HepG2 (cell line): ENCODE results near the gene CCDC57. TPM values are rescaled to one million over a fixed set of nuclear protein-coding genes. Genes with fewer than 3 reads are reported as not detected.

Source experiments
- ADNP ChIP-seq: sonication (generic); formaldehyde crosslinking; IDR thresholded peaks from 2 replicates; pipeline ENCODE4 v1.4.0; 2020; ENCODE audit warnings: missing genetic modification reagents
- CCAR2 ChIP-seq: fragments of 200-400 bp; formaldehyde crosslinking; optimal IDR thresholded peaks from 2 replicates; pipeline ENCODE3; 2018; ENCODE audit warnings: low read depth, mild to moderate bottlenecking, low read length, moderate library complexity
- DPF2 ChIP-seq: sonication (generic); formaldehyde crosslinking; IDR thresholded peaks from 2 replicates; pipeline ENCODE4 v1.4.0; 2020; ENCODE audit warnings: mild to moderate bottlenecking, low read depth, missing genetic modification reagents, borderline replicate concordance
- HIVEP1 ChIP-seq: sonication (generic); formaldehyde crosslinking; IDR thresholded peaks from 2 replicates; pipeline ENCODE4 v1.4.0; 2020; ENCODE audit warnings: mild to moderate bottlenecking, missing genetic modification reagents
- HMG20B ChIP-seq: conservative IDR thresholded peaks from 2 replicates; pipeline ENCODE4 v1.6.1; 2016; ENCODE audit warnings: missing genetic modification reagents, missing compliant biosample characterization
- ISX ChIP-seq: sonication (generic); formaldehyde crosslinking; conservative IDR thresholded peaks from 2 replicates; pipeline ENCODE4 v1.5.0; 2020; ENCODE audit warnings: missing genetic modification reagents
- KLF15 ChIP-seq: sonication (generic); formaldehyde crosslinking; IDR thresholded peaks from 2 replicates; pipeline ENCODE4 v1.8.1; 2023; ENCODE audit warnings: borderline replicate concordance, mild to moderate bottlenecking, inconsistent platforms, missing genetic modification reagents, mixed read lengths
- MXD1 ChIP-seq: sonication (generic); formaldehyde crosslinking; IDR thresholded peaks from 2 replicates; pipeline ENCODE4 v1.4.0; 2020; ENCODE audit warnings: mild to moderate bottlenecking, missing genetic modification reagents
- MYC ChIP-seq: sonication (generic); formaldehyde crosslinking; IDR thresholded peaks from 2 replicates; pipeline ENCODE4 v1.9.0; 2021; ENCODE audit warnings: missing genetic modification reagents, borderline replicate concordance
- ONECUT2 ChIP-seq: sonication (generic); formaldehyde crosslinking; IDR thresholded peaks from 2 replicates; pipeline ENCODE4 v1.4.0; 2020; ENCODE audit warnings: missing genetic modification reagents
- PATZ1 ChIP-seq: sonication (generic); formaldehyde crosslinking; IDR thresholded peaks from 2 replicates; pipeline ENCODE4 v1.4.0; 2020; ENCODE audit warnings: missing genetic modification reagents
- SALL2 ChIP-seq: sonication (generic); formaldehyde crosslinking; IDR thresholded peaks from 2 replicates; pipeline ENCODE4 v1.8.1; 2023; ENCODE audit warnings: mild to moderate bottlenecking, missing genetic modification reagents, inconsistent platforms
- SYNCRIP ChIP-seq: fragments of 200-400 bp; formaldehyde crosslinking; IDR thresholded peaks from 2 replicates; pipeline ENCODE4 v1.6.1; 2018; ENCODE audit warnings: mild to moderate bottlenecking, low read depth, low read length; ENCODE audit not compliant: insufficient read depth
- TBX2 ChIP-seq: sonication (generic); formaldehyde crosslinking; IDR thresholded peaks from 2 replicates; pipeline ENCODE4 v1.5.0; 2020; ENCODE audit warnings: missing genetic modification reagents, mild to moderate bottlenecking, borderline replicate concordance
- TEAD2 ChIP-seq: sonication (generic); formaldehyde crosslinking; IDR thresholded peaks from 2 replicates; pipeline ENCODE4 v1.9.0; 2021; ENCODE audit warnings: missing genetic modification reagents
- TEAD3 ChIP-seq: optimal IDR thresholded peaks from 2 replicates; pipeline ENCODE3; 2016; ENCODE audit warnings: borderline replicate concordance
- ZFP1 ChIP-seq: IDR thresholded peaks from 2 replicates; pipeline ENCODE4 v1.6.1; 2016
- ZKSCAN8 ChIP-seq: IDR thresholded peaks from 2 replicates; pipeline ENCODE4 v1.6.1; 2016; ENCODE audit warnings: borderline replicate concordance, missing genetic modification reagents, missing compliant biosample characterization
- ZNF138 ChIP-seq: sonication (generic); formaldehyde crosslinking; IDR thresholded peaks from 2 replicates; pipeline ENCODE4 v1.5.0; 2020; ENCODE audit warnings: mild to moderate bottlenecking, low read depth, missing genetic modification reagents
- ZNF557 ChIP-seq: sonication (generic); formaldehyde crosslinking; IDR thresholded peaks from 2 replicates; pipeline ENCODE4 v1.4.0; 2020; ENCODE audit warnings: missing genetic modification reagents
- ZNF563 ChIP-seq: sonication (generic); formaldehyde crosslinking; IDR thresholded peaks from 2 replicates; pipeline ENCODE4 v1.8.0; 2022; ENCODE audit warnings: mild to moderate bottlenecking, moderate library complexity, missing genetic modification reagents
- ZNF644 ChIP-seq: IDR thresholded peaks from 2 replicates; pipeline ENCODE4 v1.6.1; 2016; ENCODE audit warnings: low read depth
- ZNF75D ChIP-seq: sonication (generic); formaldehyde crosslinking; IDR thresholded peaks from 2 replicates; pipeline ENCODE4 v1.8.1; 2023; ENCODE audit warnings: missing genetic modification reagents, mild to moderate bottlenecking, borderline replicate concordance
- ZNF776 ChIP-seq: sonication (generic); formaldehyde crosslinking; IDR thresholded peaks from 2 replicates; pipeline ENCODE4 v1.4.0; 2020; ENCODE audit warnings: mild to moderate bottlenecking, missing genetic modification reagents
- ZNF781 ChIP-seq: sonication (generic); formaldehyde crosslinking; IDR thresholded peaks from 2 replicates; pipeline ENCODE4 v1.5.1; 2020; ENCODE audit warnings: borderline replicate concordance, mild to moderate bottlenecking, missing genetic modification reagents; ENCODE audit errors: not compliant biosample characterization
- ZNF788 ChIP-seq: sonication (generic); formaldehyde crosslinking; IDR thresholded peaks from 2 replicates; pipeline ENCODE4 v1.5.0; 2020; ENCODE audit warnings: mild to moderate bottlenecking, missing genetic modification reagents, borderline replicate concordance
- ZNF816 ChIP-seq: sonication (generic); formaldehyde crosslinking; IDR thresholded peaks from 2 replicates; pipeline ENCODE4 v1.8.0; 2022; ENCODE audit warnings: missing genetic modification reagents, mild to moderate bottlenecking, borderline replicate concordance
- ZSCAN9 ChIP-seq: IDR thresholded peaks from 2 replicates; pipeline ENCODE4 v1.6.1; 2016; ENCODE audit warnings: borderline replicate concordance
- polyA plus RNA-seq, 8 experiments: library from polyadenylated mRNA; depleted of rRNA in 3 of 8; stranded (reverse) in 7 of 8; unstranded in 1 of 8; fragments of >200 nt; fragmentation: Illumina TruSeq in 4 of 8; extraction: Trizol in 4 of 8; gene quantifications; 2 replicates each; pipeline versions ENCODE4 v1.2.1 to v1.2.3, GENCODE V29; 2011 to 2016; ENCODE audit warnings: low read depth in 4 of 8, missing spikeins in 1 of 8, mixed read lengths in 1 of 8; ENCODE audit not compliant: insufficient read depth in 1 of 8
- total RNA-seq, 5 experiments: library from RNA; depleted of rRNA; stranded (reverse); fragments of >200 nt; fragmentation: Illumina TruSeq; extraction: Trizol; gene quantifications; 2 replicates each; pipeline ENCODE4 v1.2.3, GENCODE V29; 2016; ENCODE audit warnings: low read depth in 1 of 5
- TF ChIP-seq, protein P1 (sequence below): sonication (generic); formaldehyde crosslinking; IDR thresholded peaks from 2 replicates; pipeline ENCODE4 v1.4.0; 2020; ENCODE audit warnings: mild to moderate bottlenecking, missing genetic modification reagents, borderline replicate concordance

Gene CCDC57
- total and polyA plus RNA-seq, 2 of the 13 experiments (the other 11 are each of a cell fraction or from before 2014, with no cell fraction given), result 59.3 to 59.9 TPM

GRCh38 chr17:82225368-82226029 is 12.9 kb upstream of the CCDC57 start (continued):
- TF ChIP-seq ZNF138 (CRISPR knock-in tag) (no peak), HIVEP1 (CRISPR knock-in tag) (no peak), HMG20B (CRISPR knock-in tag) (no peak), TEAD3 (CRISPR knock-in tag) (peak; percentile 95), MXD1 (CRISPR knock-in tag) (no peak), TBX2 (CRISPR knock-in tag) (peak; percentile 47), DPF2 (CRISPR knock-in tag) (no peak), ZNF781 (no peak), ZNF75D (CRISPR knock-in tag) (no peak), MYC (0 out of 2 replicates have a peak, but pooled peaks have one; percentile 49), KLF15 (CRISPR knock-in tag) (no peak), TEAD2 (CRISPR knock-in tag) (no peak), PATZ1 (CRISPR knock-in tag) (peak; percentile 56), ZNF644 (CRISPR knock-in tag) (no peak), CCAR2 (no peak), ZNF563 (CRISPR knock-in tag) (no peak), ONECUT2 (CRISPR knock-in tag) (no peak), ISX (CRISPR knock-in tag) (no peak), ZKSCAN8 (CRISPR knock-in tag) (no peak), SALL2 (0 out of 2 replicates have a peak, but pooled peaks have one; percentile 22), ZSCAN9 (CRISPR knock-in tag) (no peak), ADNP (CRISPR knock-in tag) (no peak), ZFP1 (CRISPR knock-in tag) (0 out of 2 replicates have a peak, but pooled peaks have one; percentile 38), ZNF776 (CRISPR knock-in tag) (no peak), SYNCRIP (no peak), ZNF557 (CRISPR knock-in tag) (no peak), ZNF816 (CRISPR knock-in tag) (no peak), ZNF788 (CRISPR knock-in tag) (peak; percentile 45; the same call in 1 of the 2 replicates)
- TF ChIP-seq, protein P1, sequence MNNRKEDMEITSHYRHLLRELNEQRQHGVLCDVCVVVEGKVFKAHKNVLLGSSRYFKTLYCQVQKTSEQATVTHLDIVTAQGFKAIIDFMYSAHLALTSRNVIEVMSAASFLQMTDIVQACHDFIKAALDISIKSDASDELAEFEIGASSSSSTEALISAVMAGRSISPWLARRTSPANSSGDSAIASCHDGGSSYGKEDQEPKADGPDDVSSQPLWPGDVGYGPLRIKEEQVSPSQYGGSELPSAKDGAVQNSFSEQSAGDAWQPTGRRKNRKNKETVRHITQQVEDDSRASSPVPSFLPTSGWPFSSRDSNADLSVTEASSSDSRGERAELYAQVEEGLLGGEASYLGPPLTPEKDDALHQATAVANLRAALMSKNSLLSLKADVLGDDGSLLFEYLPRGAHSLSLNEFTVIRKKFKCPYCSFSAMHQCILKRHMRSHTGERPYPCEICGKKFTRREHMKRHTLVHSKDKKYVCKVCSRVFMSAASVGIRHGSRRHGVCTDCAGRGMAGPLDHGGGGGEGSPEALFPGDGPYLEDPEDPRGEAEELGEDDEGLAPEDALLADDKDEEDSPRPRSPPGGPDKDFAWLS (CRISPR knock-in tag), result 0 out of 2 replicates have a peak, but pooled peaks have one; percentile 10
